ENCODE measurements around the gene MT1H. TPM values are rescaled to one million over a fixed set of nuclear protein-coding genes. Genes with fewer than 3 reads are reported as not detected.

Gene MT1H
- total and polyA plus RNA-seq, 2 donors (not counting 1 experiment from before 2014, with no cell fraction given): not detected

- WGBS (ENCODE audit: insufficient coverage): no CpG with 5 or more reads among the region's 1 CpG
- Histone ChIP-seq H2AFZ (ENCODE audit: insufficient read depth, low read depth, low read length, poor library complexity, severe bottlenecking) (no peak overlapping the region), H3K27ac (ENCODE audit: low read length in 2 of 2) (no peak overlapping the region), H4K20me1 (ENCODE audit: control insufficient read depth, insufficient read depth, low read length, poor library complexity, severe bottlenecking) (no peaks in the 10 kb centered on the region), H3K9ac (ENCODE audit: low read length) (no peak overlapping the region), H3K79me2 (ENCODE audit: control insufficient read depth, insufficient read depth, low read length) (no peaks in the 10 kb centered on the region), H3K4me2 (replicated peaks; ENCODE audit: low read depth, low read length, poor library complexity, severe bottlenecking) (no peak overlapping the region), H3K4me1 (ENCODE audit: control insufficient read depth in 2 of 2, insufficient read depth in 2 of 2, low read length in 2 of 2) (peaks cover 27 to 41% of the 10 kb centered on the region in 2 donors), H3K36me3 (replicated peaks in 1 of 2; ENCODE audit: control extremely low read depth in 1 of 2, control insufficient read depth in 1 of 2, extremely low read depth in 1 of 2, insufficient read depth in 2 of 2, low read length in 1 of 2) (no peaks in the 10 kb centered on the region), H3K9me3 (ENCODE audit: control extremely low read depth in 1 of 3, control insufficient read depth in 2 of 3, insufficient read depth in 1 of 3, low read length in 2 of 3) (peaks cover 0 to 7% (median 0%) of the 10 kb centered on the region in 3 donors), H3K27me3 (replicated peaks in 1 of 4; ENCODE audit: control extremely low read depth in 1 of 4, control insufficient read depth in 3 of 4, insufficient read depth in 4 of 4, low read length in 3 of 4) (peaks cover 0 to 72% (median 31%) of the 10 kb centered on the region in 4 experiments), H3K4me3 (ENCODE audit: control extremely low read depth in 1 of 5, extremely low read depth in 1 of 5, insufficient read depth in 1 of 5, low read depth in 2 of 5, low read length in 4 of 5) (no peak overlapping the region)
- DNase-seq: no peak
- TF ChIP-seq EZH2 (IDR thresholded peaks at IDR 0.05; ENCODE audit: borderline replicate concordance, insufficient read depth, low read depth, low read length, poor library complexity, severe bottlenecking) (no peak), CTCF (IDR thresholded peaks at IDR 0.05) (no peak)
- POLR2A ChIA-PET: interaction anchor here (0.6 kb wide), 1 partner anchor 449 kb away, joined by 3 read pairs; no protein-coding TSS in a partner anchor
- intact Hi-C loops (cut with micrococcal nuclease): loop anchor here (10.0 kb wide), 1 partner anchor 46 kb away; the partner anchor contains the start of gene MT1X
- H3K4me1 Mint-ChIP-seq: peaks cover 31% of the 10 kb centered on the region
- no peaks in the 10 kb centered on the region for H3K9me3 Mint-ChIP-seq (ENCODE audit: insufficient read depth)
- CTCF ChIA-PET: no interaction called here
- peaks cover 74% of the 10 kb centered on the region for H3K27me3 Mint-ChIP-seq
- H3K4me3 Mint-ChIP-seq: no peak overlapping the region
- ATAC-seq (ENCODE audit: low read depth): no peak
- no peak overlapping the region for H3K27ac Mint-ChIP-seq
Measured at GRCh38 chr16:56639045-56639444, 30.6 kb upstream of the MT1H start.

GRCh38 chr16:56640076-56640475 lies 29.5 kb upstream of the MT1H start:
- Histone ChIP-seq H4K20me1 (ENCODE audit: control insufficient read depth, insufficient read depth, low read length, poor library complexity, severe bottlenecking) (no peaks in the 10 kb centered on the region), H3K9me3 (ENCODE audit: control extremely low read depth in 1 of 3, control insufficient read depth in 2 of 3, insufficient read depth in 1 of 3, low read length in 2 of 3) (peaks cover 0 to 4% (median 0%) of the 10 kb centered on the region in 3 donors), H3K4me2 (replicated peaks; ENCODE audit: low read depth, low read length, poor library complexity, severe bottlenecking) (no peak overlapping the region), H3K4me1 (ENCODE audit: control insufficient read depth in 2 of 2, insufficient read depth in 2 of 2, low read length in 2 of 2) (peaks cover 21 to 37% of the 10 kb centered on the region in 2 donors), H2AFZ (ENCODE audit: insufficient read depth, low read depth, low read length, poor library complexity, severe bottlenecking) (no peak overlapping the region), H3K27ac (ENCODE audit: low read length in 2 of 2) (no peak overlapping the region), H3K27me3 (replicated peaks in 1 of 4; ENCODE audit: control extremely low read depth in 1 of 4, control insufficient read depth in 3 of 4, insufficient read depth in 4 of 4, low read length in 3 of 4) (peaks cover 0 to 71% (median 24%) of the 10 kb centered on the region in 4 experiments), H3K36me3 (replicated peaks in 1 of 2; ENCODE audit: control extremely low read depth in 1 of 2, control insufficient read depth in 1 of 2, extremely low read depth in 1 of 2, insufficient read depth in 2 of 2, low read length in 1 of 2) (no peaks in the 10 kb centered on the region), H3K9ac (ENCODE audit: low read length) (no peak overlapping the region), H3K4me3 (ENCODE audit: control extremely low read depth in 1 of 5, extremely low read depth in 1 of 5, insufficient read depth in 1 of 5, low read depth in 2 of 5, low read length in 4 of 5) (no peak overlapping the region), H3K79me2 (ENCODE audit: control insufficient read depth, insufficient read depth, low read length) (no peaks in the 10 kb centered on the region)
- no peaks in the 10 kb centered on the region for H3K9me3 Mint-ChIP-seq (ENCODE audit: insufficient read depth)
- intact Hi-C loops (cut with micrococcal nuclease): no loop called here
- no peak for TF ChIP-seq CTCF (IDR thresholded peaks at IDR 0.05)
- no peak for TF ChIP-seq EZH2 (IDR thresholded peaks at IDR 0.05; ENCODE audit: borderline replicate concordance, insufficient read depth, low read depth, low read length, poor library complexity, severe bottlenecking)
- H3K4me3 Mint-ChIP-seq: no peak overlapping the region
- no peak for DNase-seq
- CTCF ChIA-PET: no interaction called here
- no peak overlapping the region for H3K27ac Mint-ChIP-seq
- WGBS (ENCODE audit: insufficient coverage): no CpG with 5 or more reads among the region's 1 CpG
- ATAC-seq (ENCODE audit: low read depth): no peak
- peaks cover 29% of the 10 kb centered on the region for H3K4me1 Mint-ChIP-seq
- POLR2A ChIA-PET: no interaction called here
- peaks cover 74% of the 10 kb centered on the region for H3K27me3 Mint-ChIP-seq

All from B cell (primary cell).